ENCODE data around the gene PRKCH.

Gene PRKCH

GRCh38 chr14:61288720-61289119 is 32.7 kb upstream of the PRKCH start:
- CTCF ChIA-PET = interaction anchor here (0.6 to 0.8 kb wide), 3 partner anchors 8 to 939 kb away, joined by 3 read pairs; no protein-coding TSS in a partner anchor
- no peak for TF ChIP-seq INSM2 (tag by site-specific recombination; IDR thresholded peaks at IDR 0.05)
- no peak for TF ChIP-seq ZNF692 (tag by site-specific recombination; IDR thresholded peaks at IDR 0.05)
- TF ChIP-seq ZNF391 (tag by site-specific recombination; IDR thresholded peaks at IDR 0.05; ENCODE audit: borderline replicate concordance, low read depth) = no peak
- TF ChIP-seq ZNF501 (tag by site-specific recombination; IDR thresholded peaks at IDR 0.05) = no peak
- TF ChIP-seq GLIS1 (tag by site-specific recombination; IDR thresholded peaks at IDR 0.05) = no peak
- TF ChIP-seq, protein P1, sequence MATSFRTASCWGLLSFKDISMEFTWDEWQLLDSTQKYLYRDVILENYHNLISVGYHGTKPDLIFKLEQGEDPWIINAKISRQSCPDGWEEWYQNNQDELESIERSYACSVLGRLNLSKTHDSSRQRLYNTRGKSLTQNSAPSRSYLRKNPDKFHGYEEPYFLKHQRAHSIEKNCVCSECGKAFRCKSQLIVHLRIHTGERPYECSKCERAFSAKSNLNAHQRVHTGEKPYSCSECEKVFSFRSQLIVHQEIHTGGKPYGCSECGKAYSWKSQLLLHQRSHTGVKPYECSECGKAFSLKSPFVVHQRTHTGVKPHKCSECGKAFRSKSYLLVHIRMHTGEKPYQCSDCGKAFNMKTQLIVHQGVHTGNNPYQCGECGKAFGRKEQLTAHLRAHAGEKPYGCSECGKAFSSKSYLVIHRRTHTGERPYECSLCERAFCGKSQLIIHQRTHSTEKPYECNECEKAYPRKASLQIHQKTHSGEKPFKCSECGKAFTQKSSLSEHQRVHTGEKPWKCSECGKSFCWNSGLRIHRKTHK (tag by site-specific recombination; IDR thresholded peaks at IDR 0.05) = no peak
- no peak for TF ChIP-seq ZNF518A (tag by site-specific recombination; conservative IDR thresholded peaks at IDR 0.05; ENCODE audit: low read depth)
- TF ChIP-seq ZNF175 (tag by site-specific recombination; IDR thresholded peaks at IDR 0.05) = no peak
- TF ChIP-seq TCF7L2 (IDR thresholded peaks at IDR 0.05; ENCODE audit: borderline replicate concordance, low read depth, low read length) = no peak
- TF ChIP-seq ZNF449 (tag by site-specific recombination; IDR thresholded peaks at IDR 0.05) = no peak
- TF ChIP-seq GLI4 (tag by site-specific recombination; IDR thresholded peaks at IDR 0.05) = no peak
- Histone ChIP-seq H3K27ac (ENCODE audit: extremely low read depth, low read depth, low read length) (no peak overlapping the region), H3K4me3 (ENCODE audit: low read depth, low read length) (no peak overlapping the region), H3K36me3 (ENCODE audit: control insufficient read depth in 2 of 2, insufficient read depth in 1 of 2, low read length in 2 of 2) (no peaks in the 10 kb centered on the region), H3K4me1 (ENCODE audit: control insufficient read depth, insufficient read depth, low read length) (no peaks in the 10 kb centered on the region; the same call in 1 of the 2 replicates), H3K9me3 (ENCODE audit: control insufficient read depth, insufficient read depth, low read depth, low read length) (no peaks in the 10 kb centered on the region)
- POLR2A ChIA-PET = interaction anchor here (0.5 kb wide), 1 partner anchor 73 kb away, joined by 3 read pairs; no protein-coding TSS in a partner anchor

DNA sequence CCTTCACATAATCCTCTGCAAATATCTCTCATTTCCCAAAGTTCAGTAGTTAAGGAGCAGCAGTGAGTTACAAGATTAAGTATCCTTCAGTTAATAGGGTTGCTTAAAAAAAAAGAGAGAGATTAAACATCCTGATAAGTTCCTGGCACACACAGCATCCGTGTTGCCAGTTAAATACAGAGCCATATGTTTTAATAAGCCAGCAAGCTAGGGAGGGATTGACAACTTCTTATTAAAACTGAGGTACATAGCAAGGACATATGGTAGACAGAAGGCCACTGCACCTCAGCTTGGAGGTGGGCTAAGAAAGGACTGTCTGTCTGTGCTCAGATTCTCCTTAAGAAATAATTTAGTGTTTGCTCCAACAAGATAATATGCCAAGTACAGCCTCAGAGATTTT is 30.7 kb upstream of the PRKCH start:
- no peaks in the 10 kb centered on the region for H3K4me1 ChIP-seq (ENCODE audit: control insufficient read depth, insufficient read depth, low read length)
- ChIA-PET POLR2A (no interaction called here), CTCF (no interaction called here)
- H3K9me3 ChIP-seq (ENCODE audit: control insufficient read depth, insufficient read depth, low read depth, low read length) = no peaks in the 10 kb centered on the region
- H3K4me3 ChIP-seq (ENCODE audit: low read depth, low read length) = no peak overlapping the region
- H3K27ac ChIP-seq (ENCODE audit: extremely low read depth, low read depth, low read length) = no peak overlapping the region
- H3K36me3 ChIP-seq (ENCODE audit: control insufficient read depth in 2 of 2, insufficient read depth in 1 of 2, low read length in 2 of 2) = no peaks in the 10 kb centered on the region
- TF ChIP-seq, protein P2, sequence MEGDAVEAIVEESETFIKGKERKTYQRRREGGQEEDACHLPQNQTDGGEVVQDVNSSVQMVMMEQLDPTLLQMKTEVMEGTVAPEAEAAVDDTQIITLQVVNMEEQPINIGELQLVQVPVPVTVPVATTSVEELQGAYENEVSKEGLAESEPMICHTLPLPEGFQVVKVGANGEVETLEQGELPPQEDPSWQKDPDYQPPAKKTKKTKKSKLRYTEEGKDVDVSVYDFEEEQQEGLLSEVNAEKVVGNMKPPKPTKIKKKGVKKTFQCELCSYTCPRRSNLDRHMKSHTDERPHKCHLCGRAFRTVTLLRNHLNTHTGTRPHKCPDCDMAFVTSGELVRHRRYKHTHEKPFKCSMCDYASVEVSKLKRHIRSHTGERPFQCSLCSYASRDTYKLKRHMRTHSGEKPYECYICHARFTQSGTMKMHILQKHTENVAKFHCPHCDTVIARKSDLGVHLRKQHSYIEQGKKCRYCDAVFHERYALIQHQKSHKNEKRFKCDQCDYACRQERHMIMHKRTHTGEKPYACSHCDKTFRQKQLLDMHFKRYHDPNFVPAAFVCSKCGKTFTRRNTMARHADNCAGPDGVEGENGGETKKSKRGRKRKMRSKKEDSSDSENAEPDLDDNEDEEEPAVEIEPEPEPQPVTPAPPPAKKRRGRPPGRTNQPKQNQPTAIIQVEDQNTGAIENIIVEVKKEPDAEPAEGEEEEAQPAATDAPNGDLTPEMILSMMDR (tag by site-specific recombination; IDR thresholded peaks at IDR 0.05) = no peak
- TF ChIP-seq ZNF791 (tag by site-specific recombination; IDR thresholded peaks at IDR 0.05) (no peak), ZNF768 (tag by site-specific recombination; IDR thresholded peaks at IDR 0.05) (no peak), GFI1B (tag by site-specific recombination; IDR thresholded peaks at IDR 0.05) (no peak), ZNF354C (tag by site-specific recombination; IDR thresholded peaks at IDR 0.05; ENCODE audit: borderline replicate concordance, low read depth) (no peak), ZNF664 (tag by site-specific recombination; IDR thresholded peaks at IDR 0.05) (no peak), ZFP69B (tag by site-specific recombination; IDR thresholded peaks at IDR 0.05) (no peak), GLI2 (tag by site-specific recombination; IDR thresholded peaks at IDR 0.05; ENCODE audit: borderline replicate concordance, low read depth) (no peak), ZNF341 (tag by site-specific recombination; IDR thresholded peaks at IDR 0.05; ENCODE audit: low read depth) (no peak), ZNF335 (tag by site-specific recombination; conservative IDR thresholded peaks at IDR 0.05) (no peak), ZEB2 (tag by site-specific recombination; IDR thresholded peaks at IDR 0.05) (no peak), ZNF596 (tag by site-specific recombination; IDR thresholded peaks at IDR 0.05) (no peak)
